B cell (primary cell): ENCODE results near the gene C11orf86.

Experiments used
- EZH2 ChIP-seq: IDR thresholded peaks from 2 replicates; pipeline ENCODE4 v1.6.1; 2012; ENCODE audit warnings: borderline replicate concordance, low read depth, mild to moderate bottlenecking, moderate library complexity, low read length; ENCODE audit not compliant: insufficient read depth, poor library complexity, severe bottlenecking
- TF ChIP-seq, protein P1 (sequence below): fragments of 200-600 bp; IDR thresholded peaks from one replicate; pipeline ENCODE4 v1.8.0; 2022; ENCODE audit warnings: antibody characterized with exemption, mild to moderate bottlenecking

DNA sequence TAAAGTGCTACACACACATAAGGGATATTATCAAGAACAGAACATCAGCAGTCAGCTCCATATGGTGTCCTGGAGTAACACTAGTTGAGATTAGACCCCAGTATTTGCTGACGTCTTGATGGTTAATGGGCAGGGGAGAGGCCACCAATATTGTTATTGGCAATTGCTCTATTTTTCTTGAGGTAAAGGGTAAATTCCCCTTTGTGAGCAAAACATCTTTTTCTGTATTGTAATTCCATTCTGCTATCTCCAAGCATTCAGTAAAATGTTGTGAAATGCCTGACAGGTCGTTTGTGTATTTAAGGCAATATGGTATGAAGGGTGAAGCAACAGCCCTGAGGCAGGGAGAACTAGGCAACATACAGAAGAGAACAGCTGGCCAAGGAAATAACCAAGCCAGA, 38.8 kb upstream of the C11orf86 start:
- TF ChIP-seq, protein P1, sequence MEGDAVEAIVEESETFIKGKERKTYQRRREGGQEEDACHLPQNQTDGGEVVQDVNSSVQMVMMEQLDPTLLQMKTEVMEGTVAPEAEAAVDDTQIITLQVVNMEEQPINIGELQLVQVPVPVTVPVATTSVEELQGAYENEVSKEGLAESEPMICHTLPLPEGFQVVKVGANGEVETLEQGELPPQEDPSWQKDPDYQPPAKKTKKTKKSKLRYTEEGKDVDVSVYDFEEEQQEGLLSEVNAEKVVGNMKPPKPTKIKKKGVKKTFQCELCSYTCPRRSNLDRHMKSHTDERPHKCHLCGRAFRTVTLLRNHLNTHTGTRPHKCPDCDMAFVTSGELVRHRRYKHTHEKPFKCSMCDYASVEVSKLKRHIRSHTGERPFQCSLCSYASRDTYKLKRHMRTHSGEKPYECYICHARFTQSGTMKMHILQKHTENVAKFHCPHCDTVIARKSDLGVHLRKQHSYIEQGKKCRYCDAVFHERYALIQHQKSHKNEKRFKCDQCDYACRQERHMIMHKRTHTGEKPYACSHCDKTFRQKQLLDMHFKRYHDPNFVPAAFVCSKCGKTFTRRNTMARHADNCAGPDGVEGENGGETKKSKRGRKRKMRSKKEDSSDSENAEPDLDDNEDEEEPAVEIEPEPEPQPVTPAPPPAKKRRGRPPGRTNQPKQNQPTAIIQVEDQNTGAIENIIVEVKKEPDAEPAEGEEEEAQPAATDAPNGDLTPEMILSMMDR, result no peak
- TF ChIP-seq EZH2, result no peak
